HG02885 (cell line): ENCODE measurements around the gene SLC23A3.

Experiments
- ATAC-seq: cut with Tn5 transposase; IDR thresholded peaks from one replicate; pipeline ENCODE4 v1.9.1; 2021; ENCODE audit warnings: mild to moderate bottlenecking; ENCODE audit not compliant: unreplicated experiment, poor library complexity

Gene SLC23A3

DNA sequence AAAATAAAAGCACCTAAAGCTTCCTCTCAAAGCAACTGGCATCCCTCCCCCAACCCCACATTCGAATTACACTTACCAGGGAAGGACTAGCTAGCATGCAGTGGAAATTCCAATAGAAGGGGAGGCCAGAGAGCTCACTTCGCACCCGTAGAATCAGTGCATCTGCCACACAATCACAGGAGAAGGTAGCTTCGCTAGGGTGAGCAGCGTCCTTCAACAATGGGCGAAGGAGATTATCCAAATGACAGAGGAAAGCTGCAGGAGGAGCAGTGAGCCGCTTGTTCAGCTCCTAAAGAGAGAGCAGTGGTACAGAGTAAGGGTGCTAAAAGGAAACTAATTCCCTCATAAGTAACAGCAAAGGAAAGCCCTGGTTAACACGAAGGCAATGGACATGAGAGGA lies 12.4 kb downstream of the SLC23A3 start:
- ATAC-seq: no peak

DNA sequence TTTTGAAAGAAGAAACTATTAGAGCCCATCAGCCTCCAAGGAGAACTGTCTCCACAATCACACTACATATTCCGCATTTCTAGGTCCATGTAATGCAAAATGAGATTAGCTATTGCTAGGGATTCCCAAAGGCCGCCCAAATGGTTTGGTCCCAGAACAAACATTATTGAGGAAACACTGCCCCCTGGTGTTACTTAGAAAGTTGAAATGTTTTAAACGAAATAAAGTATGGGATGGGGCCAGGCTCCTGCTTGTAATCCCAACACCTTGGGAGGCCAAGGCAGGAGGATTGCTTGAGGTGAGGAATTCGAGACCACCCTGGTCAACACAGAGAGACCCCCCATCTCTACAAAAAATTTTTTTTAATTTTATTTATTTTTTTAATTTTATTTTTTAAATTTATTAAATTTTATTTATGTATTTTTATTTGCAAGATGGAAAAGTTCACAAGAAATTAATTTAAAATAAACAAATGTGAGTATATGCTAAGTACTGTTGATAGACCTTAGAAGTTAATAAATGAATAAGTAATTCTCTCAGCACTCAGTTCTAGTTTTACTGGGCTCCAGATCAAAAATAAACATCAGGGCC lies 14.7 kb downstream of the SLC23A3 start:
- no peak for ATAC-seq

DNA sequence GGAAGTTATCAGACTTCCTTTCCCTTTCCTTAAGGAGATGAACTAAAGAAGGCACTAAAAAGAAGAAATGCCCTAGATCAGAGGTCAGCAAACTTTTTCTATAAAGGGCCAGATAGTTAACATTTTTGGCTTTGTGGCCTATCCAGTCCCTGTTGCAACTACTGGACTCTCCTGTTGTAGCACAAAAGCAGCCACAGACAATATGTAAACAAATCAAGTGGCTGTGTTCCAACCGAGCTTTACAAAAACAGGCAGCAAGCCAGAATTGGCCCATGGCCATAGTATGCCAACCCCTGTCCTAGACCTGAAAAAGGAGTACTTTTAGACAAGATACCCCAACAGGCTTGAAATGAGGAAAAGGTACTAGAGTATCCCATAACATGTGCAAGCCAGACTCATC lies 20.2 kb downstream of the SLC23A3 start:
- ATAC-seq: no peak

DNA sequence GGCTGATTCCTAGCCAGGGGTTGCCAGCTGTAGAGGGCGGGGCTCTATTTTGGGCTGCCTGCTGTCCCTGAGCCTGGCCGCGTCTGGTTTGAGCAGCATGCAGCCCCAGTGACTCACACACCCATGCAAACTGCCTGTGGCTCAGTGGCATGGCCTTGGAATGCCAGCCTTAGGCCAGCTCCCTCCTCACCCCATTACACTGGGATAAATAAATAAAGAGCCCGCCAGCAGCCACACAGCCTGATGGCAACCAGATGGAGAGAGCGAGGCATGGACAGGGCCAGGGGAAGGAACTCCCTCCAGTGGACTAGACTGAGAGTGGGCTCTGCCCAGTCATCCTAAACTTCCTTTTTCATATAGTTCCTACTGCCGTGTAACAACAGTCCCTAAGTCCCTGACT lies 27.5 kb downstream of the SLC23A3 start:
- ATAC-seq: no peak

DNA sequence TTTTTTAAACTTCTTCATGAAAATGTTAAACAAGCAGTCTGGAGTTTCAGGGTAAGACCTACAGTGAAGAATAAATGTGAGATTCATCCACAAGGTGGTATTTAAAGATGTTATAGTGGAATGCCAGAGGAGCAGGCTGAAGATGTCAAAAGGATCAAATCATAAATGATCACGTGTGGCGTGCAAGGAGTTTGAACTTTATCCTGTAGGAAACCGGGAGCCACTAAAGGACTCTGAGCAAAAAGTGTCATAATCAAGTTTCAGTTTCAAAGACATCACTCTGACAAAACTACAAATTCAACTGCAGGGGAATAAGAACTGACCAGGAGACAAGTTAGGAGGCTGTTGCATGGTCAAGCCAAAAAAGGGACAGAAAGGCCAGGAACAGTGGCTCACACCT lies 29.1 kb downstream of the SLC23A3 start:
- ATAC-seq: no peak

DNA sequence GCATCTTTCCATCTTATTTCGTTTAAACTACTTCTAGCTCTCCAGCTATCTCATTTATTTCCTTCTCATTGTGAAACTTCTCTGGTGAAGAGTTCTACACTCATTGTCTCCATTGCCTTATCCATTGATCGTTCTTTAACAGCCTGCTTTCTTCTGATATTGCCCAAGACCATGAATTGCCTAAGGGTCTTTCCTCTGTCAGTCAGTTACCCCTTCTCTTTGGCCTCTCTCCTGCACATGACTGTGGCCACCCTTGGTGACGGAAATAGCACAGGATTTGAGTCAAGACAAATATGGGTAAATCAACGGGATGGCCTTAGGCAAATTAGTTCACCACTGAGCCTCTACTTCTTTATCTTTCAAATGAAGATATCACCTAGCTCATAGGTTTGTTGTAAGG lies 35.9 kb downstream of the SLC23A3 start:
- ATAC-seq: no peak

DNA sequence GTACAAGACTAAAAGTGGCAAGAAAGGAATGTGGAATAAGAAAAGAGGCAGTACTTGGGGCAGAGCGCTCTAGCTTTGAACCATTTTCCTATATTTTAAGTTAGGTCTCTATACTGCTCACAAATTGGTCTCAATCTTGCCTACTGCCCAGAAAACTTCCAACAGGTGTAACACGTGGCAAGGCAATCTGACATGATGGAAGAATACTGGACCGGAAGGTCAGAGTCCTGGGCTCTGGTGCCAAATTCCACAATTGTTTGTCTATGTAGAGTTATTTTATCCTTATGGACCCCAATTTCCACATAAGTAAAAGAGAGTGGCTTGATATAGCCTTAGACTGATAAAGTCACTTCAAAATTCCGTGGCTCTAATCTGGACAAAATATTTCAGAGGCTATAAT lies 38.1 kb downstream of the SLC23A3 start:
- no peak for ATAC-seq

DNA sequence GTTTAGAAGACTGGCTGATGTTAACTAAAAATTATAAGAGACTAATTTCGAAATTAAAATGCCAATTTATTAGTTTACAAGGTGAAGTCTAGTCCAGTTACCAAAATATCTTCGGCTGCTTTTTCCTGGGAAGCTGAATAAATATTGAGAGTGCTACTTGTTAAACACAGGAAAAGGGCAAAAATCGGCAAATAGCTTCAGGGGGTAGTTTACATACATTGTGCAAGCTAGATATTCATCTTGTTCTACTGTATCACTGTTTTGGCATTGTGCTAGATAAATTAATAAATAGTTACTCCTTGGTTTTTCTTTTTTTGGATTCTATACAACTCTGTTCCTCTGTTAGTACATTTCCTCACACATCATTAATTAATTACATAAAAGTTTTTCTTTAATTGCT lies 38.5 kb downstream of the SLC23A3 start:
- no peak for ATAC-seq

DNA sequence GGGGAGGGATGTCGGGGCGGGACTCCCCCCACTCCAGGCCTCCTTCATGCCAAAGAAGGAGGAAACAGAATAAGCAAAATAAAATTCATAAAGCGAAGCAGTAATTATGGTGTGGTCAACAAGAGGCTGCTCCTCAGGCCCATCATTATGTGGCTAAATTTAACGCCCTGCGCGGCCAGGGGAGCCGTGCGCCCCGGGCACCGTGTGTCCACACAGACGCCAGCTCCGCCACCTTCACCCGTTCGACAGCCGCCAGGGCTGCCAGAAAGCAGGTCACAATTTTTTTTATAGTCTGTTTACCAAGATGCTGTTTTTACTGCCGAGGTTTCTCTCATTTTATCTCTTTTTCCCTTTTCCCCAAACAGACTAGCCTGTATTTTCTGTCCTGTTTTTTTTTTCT lies 40.2 kb downstream of the SLC23A3 start:
- no peak for ATAC-seq

DNA sequence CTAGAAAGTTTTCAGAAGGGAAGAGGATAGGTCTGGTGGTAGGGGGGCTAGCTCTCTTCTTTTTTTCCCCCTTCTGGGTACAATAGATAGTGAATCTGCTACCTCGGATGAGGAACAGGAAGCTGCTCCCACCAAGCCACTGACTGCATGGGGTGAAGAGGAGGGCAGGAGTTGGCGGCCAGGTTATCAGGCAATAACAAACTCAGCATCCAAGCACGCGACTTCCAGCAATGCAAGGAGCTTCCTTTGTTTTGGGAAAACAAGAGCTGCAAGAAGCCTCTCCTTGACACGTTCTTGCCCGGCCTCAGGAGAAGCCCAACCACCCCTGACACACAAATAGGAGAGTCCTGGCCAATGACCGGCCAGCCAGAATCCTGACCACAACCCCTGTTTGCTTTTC lies 41.4 kb downstream of the SLC23A3 start:
- ATAC-seq: no peak

DNA sequence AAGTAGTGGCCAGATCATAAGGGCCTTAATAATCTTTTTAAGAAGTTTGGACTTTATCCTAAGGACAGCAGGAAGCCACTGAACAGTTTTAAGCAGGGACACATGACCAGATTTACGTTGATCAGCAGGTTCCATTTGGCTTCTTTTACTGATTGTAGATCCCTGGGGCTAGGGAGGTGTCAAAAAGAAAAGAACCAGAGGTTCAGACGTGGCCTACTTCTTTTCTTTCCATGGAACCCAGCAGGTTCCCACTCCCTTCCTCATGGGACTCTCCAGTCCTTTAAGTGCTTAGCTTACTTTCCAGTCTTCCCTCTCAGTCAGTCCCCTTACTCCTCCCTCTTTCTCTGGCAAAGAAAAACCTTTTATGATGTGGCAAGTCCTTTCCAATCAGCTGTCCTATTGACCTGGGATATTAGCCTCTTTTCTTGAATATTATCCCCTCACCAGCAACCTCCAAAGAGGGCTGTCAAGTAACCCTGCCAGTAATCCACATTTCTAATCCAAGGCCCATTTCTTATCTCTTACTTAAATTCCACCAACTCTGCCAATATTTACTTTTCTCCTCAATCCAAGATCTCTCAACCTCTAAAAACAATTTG lies 42.7 kb downstream of the SLC23A3 start:
- ATAC-seq: no peak

DNA sequence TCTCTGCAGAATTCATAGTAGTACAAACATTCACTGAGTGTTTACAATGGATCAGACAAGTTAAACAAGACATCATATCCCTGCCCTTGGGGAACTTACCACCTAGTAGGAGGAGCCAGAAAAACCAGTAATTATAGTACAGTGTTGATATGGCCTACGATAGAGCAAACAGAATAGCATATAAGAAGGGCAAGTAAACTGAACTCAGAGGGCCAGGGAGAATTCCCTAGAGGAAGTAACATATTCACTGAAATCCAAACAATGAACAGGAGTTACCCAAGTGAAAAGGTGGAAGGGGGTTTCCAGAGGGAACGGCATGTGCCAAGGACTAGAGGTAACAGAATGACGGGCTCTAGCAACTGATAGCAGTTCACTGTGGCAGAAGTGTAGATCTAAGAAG lies 43.3 kb downstream of the SLC23A3 start:
- ATAC-seq: no peak

DNA sequence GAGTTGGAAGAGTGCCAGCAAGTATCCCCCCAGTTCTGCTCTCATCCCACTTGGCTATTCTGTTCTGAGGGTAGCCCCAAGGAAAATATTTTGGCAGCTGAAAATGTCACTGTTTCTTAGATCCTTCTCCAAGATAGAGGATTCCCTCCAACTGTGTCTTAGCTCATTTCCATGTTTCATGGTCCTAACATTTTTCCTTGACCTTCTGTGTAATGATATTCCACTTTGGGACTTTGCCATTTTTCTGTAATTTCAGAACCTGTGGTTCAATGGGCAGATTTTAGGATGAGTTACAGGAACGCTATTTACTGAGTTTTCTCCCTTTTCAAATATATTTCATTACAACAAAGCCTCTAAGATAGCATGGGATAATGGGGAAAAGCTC lies 44.0 kb downstream of the SLC23A3 start:
- ATAC-seq: no peak

DNA sequence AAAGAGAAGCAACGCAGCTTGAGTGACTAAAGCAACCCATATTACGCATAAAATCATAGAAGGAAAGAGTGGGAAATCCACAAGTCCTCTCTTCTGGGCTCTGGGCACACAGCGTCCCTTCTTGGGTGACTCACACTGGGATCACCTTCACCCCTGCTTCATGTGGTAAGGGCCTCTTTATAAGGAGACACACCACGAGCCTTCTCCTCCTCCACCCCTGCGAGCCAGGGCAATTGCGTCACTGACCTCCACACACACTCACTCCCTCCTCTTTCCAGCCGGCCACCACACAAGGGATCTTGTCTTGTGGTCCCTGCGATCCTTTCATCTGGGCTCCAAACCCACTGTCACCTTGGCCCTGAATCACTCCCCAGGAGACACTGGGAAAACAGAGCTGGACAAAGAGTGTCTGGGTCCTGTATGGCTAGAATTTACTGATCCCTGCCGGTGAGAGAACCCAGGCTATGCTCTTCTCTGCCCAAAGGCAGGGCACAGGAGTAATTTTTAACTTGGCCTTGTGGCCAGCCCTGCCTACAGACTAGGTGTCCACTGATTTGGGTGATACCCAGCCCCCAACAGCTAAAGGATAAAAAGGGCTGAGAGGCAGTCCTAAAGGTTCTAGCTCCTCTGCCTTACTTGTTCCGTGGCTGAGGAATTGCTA lies 44.5 kb downstream of the SLC23A3 start:
- ATAC-seq: no peak

DNA sequence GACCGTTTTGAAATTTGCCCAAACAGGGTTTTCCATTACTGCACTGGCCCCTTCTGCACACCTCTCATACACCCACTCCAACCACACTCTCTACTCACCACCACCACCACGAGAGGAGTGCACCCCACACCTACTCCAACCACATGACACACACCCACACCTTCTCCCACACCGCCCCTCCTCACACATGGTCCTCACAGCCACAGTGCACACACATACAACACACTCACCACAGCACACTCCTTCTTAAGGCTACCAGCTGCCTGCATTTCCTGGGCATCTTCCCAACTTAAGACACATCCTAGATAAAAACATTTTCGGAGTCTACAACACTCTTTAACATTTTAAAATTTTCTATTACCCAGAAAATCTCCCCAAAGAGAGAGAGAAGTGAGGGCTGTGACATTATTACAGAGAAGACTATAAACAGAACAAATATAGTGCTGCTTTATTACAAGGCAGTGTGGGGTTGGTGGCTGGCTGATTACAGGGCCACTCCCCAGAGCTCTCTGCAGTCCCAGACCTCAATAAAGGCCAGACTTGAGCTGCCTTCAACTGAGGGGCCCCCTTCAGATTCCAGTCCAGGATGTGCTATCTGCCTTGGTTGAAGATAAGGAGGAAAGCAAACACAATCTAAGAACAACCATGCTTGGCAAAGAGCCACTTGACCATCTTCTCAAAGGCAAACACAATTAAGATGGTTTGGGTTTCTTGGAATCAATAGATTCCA lies 45.3 kb downstream of the SLC23A3 start:
- ATAC-seq: no peak

DNA sequence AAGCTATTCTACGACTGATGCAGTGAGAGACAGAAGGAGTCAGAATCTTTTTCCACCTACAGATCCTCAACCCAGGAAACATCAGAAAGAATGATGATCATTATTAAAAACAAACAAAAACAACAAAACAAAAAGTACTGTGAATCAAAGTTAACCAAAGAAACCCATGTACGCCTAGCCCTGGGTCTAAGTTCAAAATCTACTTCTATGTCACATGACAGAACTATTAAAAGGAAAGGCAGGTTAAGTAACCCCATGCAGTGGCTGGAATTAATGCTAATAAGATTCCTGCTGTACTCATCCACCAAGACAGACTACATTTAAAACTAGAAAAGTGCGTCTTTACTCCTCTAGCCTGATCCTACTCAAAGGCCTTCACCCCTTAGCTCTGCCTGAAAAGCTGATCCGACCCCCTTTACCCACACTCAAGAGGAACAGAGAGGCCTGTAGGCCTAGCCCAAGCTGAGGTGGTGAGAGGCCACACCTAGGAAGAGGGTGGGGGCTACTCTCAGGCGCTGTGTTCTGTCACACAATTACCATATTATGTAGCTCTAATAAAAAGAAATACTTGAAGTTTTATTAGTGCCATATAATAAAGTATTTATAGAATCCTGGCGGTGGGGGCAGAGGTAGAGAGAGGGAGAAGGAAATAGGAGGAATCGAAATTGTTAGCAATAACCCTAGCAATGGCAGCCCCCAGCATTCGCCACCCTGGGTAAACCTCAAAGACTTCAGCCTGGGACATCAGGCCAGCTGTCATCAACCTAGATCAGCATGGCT lies 46.3 kb downstream of the SLC23A3 start:
- no peak for ATAC-seq

DNA sequence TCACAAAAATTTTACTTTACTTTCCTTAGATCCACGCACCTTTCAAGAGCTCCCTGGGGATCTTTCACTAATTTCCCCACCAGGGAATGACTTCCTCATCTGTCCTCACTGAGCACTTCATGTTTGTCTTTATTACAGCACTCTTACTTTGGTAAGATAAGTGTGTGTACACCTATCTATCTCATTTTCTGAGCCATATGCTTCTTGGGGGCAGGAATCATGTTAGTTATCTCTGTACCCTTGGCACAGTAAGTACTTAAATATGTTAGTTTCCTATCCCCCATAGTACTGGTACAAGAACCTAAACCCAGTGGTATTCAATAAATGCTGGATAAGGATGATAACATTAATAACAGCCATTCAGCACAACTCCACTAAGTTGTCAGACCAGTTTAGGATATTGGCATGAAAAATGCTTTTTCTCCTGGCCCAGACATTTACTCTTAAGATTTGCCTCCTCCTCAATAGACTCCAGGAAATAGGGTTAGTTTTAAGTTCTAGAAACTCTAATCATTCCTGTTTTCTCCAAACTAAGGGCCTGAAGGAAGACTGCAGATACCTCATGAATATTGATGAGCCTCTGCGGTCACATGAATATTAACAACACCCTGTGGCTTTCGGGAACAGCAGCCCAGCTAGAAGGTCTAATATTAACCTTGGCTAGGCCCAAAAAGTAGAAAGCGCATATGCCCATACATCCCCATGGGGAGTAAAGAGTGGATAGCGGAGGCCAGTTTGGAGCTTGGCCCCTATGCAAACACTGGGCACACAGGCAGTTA lies 47.4 kb downstream of the SLC23A3 start:
- no peak for ATAC-seq

DNA sequence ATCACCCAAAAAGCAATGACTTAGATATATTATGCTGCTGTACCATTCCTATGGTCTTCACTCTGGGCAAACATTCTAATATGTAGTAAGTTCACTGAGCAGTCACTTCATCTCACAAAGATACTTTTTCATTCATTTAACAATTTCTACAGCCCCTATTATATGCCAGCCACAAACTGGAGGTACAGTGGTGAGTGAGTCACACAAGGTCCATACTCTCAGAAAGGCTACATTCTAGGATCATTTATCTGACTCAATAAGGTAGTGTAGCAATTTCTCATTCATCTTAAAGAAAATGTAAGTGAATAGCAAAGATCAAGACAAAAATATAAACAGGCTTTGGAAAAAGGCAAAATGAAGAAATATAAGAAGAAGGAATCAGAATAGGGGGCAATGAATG lies 49.7 kb downstream of the SLC23A3 start:
- no peak for ATAC-seq

DNA sequence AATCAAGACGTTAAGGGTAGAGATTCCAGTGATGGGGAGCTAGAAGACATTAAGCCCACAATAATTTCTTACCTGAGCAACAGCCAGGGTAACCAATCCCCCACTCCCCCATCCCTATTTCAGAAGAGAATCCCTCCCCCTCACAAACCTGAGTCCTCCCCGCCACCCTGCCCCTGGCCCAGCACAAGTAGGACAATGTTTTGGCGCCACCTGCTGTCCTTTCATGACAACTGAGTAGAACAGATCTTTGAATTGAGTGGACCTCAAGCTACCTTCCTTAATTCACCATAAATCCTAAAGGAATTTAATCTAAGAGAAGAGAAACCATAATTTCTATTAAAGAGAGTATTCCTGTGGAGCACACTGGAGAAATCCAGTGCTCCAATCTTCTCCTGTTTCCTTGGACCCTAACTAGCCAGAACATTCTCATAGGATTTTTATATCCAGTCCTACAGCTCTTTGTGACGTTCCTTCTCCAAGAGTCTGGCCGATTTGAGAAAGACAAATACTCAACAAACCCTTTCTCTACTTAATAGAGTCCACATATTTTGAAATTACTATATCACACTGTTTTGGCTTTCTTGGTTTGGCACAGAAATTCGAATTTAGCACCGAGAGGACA lies 50.3 kb downstream of the SLC23A3 start:
- no peak for ATAC-seq

DNA sequence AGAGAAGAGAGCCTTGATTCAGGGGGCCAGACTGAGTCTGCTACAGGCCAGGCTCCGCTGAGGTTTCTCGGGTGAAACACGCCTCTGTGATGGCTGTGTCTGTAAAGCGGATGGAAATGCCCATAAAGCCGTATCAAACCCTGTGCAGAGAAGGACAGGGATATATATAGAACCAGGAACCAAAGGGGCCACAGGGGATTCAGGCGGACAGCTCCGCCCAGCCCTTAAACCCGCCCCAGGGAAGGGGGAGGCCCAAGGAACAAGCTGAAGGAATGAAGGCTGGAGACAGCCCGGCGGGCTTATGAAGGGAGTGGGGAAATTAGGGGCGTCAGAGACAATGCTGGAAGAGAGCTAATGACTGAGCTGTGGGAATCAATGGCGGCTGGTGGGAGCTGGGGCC lies 51.3 kb downstream of the SLC23A3 start:
- ATAC-seq: no peak
